HG03139 (cell line): ENCODE results near the gene SCARB2.
"Not testable (repeated sequence)": the region's sequence is repeated elsewhere in the genome, so short reads cannot be mapped to it uniquely, and the experiment has no call there.

Experiments used
- ATAC-seq: cut with Tn5 transposase; IDR thresholded peaks from one replicate; pipeline ENCODE4 v1.9.1; 2021; ENCODE audit not compliant: unreplicated experiment

SCARB2 gene, protein sequence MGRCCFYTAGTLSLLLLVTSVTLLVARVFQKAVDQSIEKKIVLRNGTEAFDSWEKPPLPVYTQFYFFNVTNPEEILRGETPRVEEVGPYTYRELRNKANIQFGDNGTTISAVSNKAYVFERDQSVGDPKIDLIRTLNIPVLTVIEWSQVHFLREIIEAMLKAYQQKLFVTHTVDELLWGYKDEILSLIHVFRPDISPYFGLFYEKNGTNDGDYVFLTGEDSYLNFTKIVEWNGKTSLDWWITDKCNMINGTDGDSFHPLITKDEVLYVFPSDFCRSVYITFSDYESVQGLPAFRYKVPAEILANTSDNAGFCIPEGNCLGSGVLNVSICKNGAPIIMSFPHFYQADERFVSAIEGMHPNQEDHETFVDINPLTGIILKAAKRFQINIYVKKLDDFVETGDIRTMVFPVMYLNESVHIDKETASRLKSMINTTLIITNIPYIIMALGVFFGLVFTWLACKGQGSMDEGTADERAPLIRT

DNA sequence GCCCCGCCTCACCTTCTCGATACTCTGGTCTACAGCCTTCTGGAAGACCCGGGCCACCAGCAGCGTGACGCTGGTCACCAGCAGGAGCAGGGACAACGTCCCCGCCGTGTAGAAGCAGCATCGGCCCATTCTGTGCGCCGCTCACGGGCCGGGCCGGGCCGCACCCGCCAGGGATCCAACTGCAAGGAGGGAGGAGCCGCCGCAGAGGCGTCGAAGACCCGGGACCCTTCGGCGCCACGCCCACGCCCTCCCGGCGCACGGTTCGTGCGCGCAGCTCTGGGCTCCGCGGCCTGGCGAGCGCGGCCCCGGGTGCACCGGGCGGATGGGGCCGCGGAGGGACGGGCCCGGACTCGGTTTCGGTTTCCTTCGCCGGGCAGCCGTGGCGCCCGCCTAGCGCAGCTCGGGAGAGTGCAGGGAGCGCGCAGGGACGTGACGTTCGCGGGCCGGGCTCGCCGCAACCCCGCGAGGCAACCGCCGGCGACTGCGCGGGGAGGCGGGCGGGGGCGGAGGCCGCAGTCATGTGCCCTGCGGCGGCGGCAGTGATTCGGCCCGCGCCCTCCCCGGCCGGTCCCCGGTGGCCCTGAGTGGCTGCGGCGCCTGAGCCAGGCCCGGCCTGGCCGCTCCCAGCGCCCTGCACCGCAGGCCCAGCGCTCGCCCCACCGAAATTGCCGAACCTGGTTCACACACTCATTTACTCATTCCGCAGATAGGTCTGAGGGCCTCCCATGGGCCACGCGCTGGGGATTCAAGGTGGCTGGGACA, at the start of gene SCARB2:
Gene SCARB2, minus strand, starts transcription at position 410 of the 762 bp plus-strand sequence. Its CDS starts 281 bp downstream, at position 129.
- ATAC-seq: peak; percentile 66

GRCh38 chr4:76260571-76260970, 46.9 kb upstream of the SCARB2 start:
- ATAC-seq: no peak

DNA sequence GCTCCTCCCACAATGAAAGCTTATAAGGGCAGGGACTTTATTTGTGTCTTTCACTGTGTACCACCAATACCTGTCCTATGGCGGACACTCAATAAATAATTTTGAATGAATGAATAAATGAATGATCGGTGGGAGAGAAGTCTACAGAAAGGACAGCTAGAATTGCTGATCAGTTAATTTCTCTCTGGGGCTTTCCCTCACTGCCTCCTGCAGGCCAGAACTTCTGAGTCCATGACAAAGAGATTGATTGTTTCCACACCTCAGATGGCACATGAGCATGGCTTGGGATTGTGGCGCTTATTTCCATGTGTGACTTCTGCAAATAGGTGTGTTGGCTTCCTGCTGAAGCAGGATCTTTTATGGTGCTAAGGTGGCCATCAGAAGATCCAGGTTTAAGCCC, 44.2 kb upstream of the SCARB2 start:
- ATAC-seq: no peak

GRCh38 chr4:76256968-76257367, 43.3 kb upstream of the SCARB2 start:
- ATAC-seq: no peak

DNA sequence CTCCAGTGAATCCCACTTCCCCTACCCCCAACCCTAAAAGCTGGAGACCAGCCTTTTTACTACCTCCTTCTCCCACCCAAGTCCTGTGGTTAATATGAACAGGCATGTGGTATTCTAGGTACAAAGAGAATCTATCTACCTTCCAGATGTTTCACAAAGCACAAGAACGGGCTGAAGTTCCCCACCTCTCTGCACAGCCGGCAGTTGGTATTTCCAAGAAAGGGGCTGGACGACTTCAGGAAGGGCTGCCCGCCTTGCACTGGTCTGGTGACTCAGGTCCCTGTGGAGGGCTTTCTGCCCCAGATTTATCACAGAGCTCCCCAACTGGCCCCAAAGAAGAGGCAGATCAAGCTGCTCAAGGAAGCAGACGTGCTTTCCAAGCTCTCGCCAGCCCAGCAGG, 42.4 kb upstream of the SCARB2 start:
- ATAC-seq: no peak

DNA sequence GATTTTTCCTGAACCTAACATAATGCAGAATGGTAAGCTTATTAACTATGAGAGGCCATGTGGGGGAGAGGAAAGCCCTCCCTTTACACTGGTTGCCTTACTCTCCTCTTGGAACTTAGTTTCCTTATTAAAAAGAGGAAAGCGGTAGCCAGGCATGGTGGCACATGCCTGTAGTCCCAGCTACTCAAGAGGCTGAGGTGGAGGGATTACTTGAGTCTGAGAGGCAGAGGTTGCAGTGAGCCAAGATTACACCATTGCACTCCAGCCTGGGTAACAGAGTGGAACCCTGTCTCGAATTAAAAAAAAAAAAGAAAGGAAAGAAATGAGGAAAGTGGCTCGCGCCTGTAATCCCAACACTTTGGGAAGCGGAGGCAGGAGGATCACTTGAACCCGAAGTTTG, 39.9 kb upstream of the SCARB2 start:
- ATAC-seq: no peak

GRCh38 chr4:76252271-76252653, 38.6 kb upstream of the SCARB2 start:
- no peak for ATAC-seq

GRCh38 chr4:76251441-76252270, 38.0 kb upstream of the SCARB2 start, which contains the start of gene FAM47E:
Gene FAM47E, plus strand, starts transcription at chr4:76251721. Its CDS starts 26 bp downstream, at chr4:76251747.
- ATAC-seq: no peak

- no peak for ATAC-seq
These were observed 37.3 kb upstream of the SCARB2 start for GRCh38 chr4:76250962-76251361.

- ATAC-seq: no peak
These were observed 33.2 kb upstream of the SCARB2 start for GRCh38 chr4:76246852-76247251.

DNA sequence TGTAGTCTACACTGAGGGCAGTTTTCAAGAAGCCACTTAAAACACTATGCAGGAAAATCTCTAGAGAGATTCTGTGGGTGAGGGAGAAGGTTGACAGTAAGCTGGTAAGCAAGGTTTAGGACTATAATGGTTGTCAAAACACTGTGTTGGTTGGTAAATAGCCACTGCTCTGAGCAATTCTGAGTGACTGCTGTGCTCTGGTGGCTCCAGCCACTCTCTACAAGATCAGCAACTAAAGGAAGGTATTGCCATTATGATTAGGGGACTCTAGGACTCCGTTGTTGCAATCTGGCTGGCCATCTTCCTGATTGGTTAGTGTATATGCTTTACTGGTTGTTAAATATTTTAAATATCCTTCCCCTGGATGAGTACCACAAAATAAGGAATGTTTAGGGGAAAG, 32.4 kb upstream of the SCARB2 start:
- ATAC-seq: no peak

DNA sequence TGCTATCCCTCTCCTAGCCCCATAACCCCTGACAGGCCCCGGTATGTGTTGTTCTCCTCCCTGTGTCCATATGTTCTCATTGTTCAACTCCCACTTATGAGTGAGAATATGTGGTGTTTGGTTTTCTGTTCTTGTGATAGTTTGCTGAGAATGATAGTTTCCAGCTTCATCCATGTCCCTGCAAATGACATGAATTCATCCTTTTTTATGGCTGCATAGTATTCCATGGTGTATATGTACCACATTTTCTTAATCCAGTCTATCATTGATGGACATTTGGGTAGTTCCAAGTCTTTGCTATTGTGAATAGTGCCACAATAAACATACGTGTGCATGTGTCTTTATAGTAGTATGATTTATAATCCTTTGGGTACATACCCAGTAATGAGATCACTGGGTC, 30.3 kb upstream of the SCARB2 start:
- ATAC-seq: not testable (repeated sequence)

GRCh38 chr4:76240236-76240635, 26.6 kb upstream of the SCARB2 start:
- ATAC-seq: no peak

GRCh38 chr4:76238701-76239100, 25.1 kb upstream of the SCARB2 start:
- ATAC-seq: no peak

DNA sequence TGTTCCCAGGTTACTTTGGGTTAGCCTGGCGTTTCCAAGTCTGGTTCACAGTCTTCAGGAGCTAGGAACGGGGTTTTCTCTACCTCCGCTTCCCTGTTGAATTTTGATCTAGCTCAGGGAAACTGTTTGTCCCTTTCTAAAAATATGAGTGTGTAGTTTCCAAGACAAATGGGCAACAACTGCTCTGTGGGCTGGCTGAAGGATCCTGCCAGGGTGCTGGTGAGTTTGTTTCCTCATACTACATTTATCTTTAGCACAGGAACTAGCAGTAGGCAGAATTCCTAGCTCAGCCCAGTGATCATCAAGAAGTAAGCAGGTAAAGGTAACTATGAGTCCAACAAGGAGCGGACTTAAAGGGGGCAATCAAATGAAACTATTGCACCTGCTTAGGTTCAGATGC, 24.6 kb upstream of the SCARB2 start:
- ATAC-seq: no peak

- ATAC-seq: no peak
These were observed 22.3 kb upstream of the SCARB2 start for GRCh38 chr4:76235915-76236314.

- no peak for ATAC-seq
These were observed 21.8 kb upstream of the SCARB2 start for GRCh38 chr4:76235407-76235806.

DNA sequence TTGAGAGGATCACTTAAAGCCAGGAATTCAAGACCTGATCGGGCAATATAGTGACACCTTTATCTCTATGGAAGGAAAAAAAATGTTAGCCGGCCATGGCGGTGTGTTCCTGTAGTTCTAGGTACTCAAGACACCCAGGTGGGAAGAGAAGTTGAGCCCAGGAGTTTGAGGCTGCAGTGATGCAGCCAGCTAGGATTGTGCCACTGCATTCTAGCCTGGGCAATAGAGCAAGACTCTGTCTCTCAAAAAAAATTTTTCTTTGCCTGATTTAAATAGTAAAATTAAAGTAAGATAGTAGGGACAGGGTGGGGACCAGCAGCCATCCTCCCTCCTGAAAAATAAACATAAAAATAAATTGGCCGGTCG, 21.0 kb upstream of the SCARB2 start:
- ATAC-seq: no peak

- ATAC-seq: no peak
These were observed 20.5 kb upstream of the SCARB2 start for GRCh38 chr4:76233967-76234678.

- no peak for ATAC-seq
These were observed 19.9 kb upstream of the SCARB2 start for GRCh38 chr4:76233529-76233928.

DNA sequence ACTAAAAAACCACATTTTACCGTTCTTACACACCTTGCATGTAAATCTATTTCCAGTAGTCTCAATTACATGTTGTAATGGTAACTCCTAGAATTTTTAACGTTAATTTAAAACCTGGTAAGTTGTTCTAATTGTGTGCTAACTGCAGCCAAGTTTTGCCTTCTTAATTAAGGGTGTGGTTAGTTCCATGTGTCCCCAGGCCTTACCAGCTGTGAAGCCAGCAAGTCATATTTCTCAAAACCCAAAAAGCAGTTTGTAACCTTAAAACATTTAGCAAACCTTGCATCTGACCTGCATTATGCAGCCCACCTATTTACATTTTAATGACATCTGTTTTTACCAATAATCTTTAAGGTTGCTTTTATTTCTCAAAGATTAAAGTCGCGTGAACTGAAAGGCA, 19.5 kb upstream of the SCARB2 start:
- no peak for ATAC-seq
